ENCODE measurements around the gene PODN.

DNA sequence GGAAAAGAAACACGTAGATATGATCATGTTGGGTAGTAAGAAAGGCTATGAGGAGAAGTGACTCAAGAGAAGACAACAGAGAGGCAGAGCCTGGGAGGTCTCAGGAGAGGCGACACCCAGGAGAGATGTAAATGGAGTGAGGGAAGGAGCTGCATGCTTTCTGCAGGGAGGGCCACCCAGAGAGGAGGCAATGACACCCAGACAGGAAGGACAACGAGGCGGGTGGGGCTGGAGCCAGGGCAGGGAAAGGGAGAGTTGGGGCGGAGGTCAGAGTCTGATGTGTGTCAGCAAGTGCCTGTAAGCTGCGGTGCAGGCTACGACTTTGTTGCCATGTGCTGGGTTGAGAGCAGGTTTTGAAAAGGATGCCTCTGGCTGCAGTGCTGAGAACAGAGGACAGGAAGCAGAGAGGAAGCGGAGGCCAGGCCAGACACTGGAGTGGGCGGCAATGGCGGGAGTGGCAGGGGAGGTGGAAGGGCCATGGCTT, 49.1 kb downstream of the PODN start:
- TF ChIP-seq, protein P1, sequence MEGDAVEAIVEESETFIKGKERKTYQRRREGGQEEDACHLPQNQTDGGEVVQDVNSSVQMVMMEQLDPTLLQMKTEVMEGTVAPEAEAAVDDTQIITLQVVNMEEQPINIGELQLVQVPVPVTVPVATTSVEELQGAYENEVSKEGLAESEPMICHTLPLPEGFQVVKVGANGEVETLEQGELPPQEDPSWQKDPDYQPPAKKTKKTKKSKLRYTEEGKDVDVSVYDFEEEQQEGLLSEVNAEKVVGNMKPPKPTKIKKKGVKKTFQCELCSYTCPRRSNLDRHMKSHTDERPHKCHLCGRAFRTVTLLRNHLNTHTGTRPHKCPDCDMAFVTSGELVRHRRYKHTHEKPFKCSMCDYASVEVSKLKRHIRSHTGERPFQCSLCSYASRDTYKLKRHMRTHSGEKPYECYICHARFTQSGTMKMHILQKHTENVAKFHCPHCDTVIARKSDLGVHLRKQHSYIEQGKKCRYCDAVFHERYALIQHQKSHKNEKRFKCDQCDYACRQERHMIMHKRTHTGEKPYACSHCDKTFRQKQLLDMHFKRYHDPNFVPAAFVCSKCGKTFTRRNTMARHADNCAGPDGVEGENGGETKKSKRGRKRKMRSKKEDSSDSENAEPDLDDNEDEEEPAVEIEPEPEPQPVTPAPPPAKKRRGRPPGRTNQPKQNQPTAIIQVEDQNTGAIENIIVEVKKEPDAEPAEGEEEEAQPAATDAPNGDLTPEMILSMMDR (IDR thresholded peaks at IDR 0.05): no peak
- TF ChIP-seq POLR2A (IDR thresholded peaks at IDR 0.05): no peak
